GM19328 (cell line): Measurements from ENCODE around the gene EXOC6B.
A peak's percentile ranks its signal among the peaks of the same experiment; 100 is the strongest.

ENCODE experiments used
- ATAC-seq: cut with Tn5 transposase; IDR thresholded peaks from one replicate; pipeline ENCODE4 v1.9.1; 2021; ENCODE audit warnings: mild to moderate bottlenecking, moderate library complexity; ENCODE audit not compliant: unreplicated experiment

EXOC6B gene

GRCh38 chr2:72394541-72395070 is 431.2 kb downstream of the EXOC6B start:
- ATAC-seq: no peak

GRCh38 chr2:72389447-72389846 is 436.4 kb downstream of the EXOC6B start:
- no peak for ATAC-seq

GRCh38 chr2:72388263-72388662 is 437.6 kb downstream of the EXOC6B start:
- ATAC-seq: no peak

DNA sequence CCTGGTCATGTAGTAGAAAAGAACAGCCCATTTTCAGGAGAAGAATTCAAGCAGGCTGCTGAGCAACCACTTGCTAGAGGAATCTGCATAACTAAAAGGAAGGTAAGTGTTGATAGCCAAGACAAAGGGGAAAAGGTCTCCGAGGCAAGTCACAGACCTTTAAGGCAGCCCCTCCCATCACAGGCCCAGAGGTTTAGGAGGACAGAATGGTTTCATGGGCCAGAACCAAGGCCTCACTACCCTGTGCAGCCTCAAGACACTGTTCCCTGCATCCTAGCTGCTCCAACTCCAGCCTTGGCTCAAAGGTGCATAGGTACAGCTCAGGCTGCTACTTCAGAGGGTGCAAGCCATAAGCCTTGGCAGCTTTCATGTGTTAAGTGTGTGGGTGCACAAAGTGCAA is 439.5 kb downstream of the EXOC6B start:
- ATAC-seq: no peak

DNA sequence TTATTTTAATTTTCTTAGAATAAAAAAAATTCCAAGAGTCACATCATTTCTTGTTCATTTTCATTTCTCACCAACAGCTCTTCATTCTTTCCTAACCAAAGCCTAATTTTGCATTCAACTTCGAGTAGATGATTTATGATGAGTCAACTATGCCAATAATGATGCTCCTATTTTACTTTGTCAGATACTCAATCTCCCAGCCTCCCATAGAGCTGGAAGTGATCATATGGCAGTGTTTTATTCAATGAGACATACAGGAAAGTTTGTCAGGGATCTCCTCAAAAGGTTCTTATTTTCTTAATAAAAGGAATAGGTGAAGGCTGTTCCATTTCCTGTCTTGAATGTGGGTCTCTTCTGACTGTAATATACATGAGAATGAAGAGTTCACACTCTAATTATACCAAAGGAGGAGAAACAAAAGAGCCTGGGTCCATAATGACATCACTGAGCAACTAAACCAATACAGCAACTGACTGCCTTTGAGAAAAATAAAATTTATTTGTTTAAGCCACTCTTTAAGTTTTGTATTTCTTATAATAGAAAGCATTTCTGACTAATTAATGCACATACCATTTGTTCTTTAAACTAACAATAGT is 447.0 kb downstream of the EXOC6B start:
- no peak for ATAC-seq

- ATAC-seq: no peak
Measured at GRCh38 chr2:72367530-72368225, 458.2 kb downstream of the EXOC6B start.

GRCh38 chr2:72363406-72363805 is 462.4 kb downstream of the EXOC6B start:
- no peak for ATAC-seq

DNA sequence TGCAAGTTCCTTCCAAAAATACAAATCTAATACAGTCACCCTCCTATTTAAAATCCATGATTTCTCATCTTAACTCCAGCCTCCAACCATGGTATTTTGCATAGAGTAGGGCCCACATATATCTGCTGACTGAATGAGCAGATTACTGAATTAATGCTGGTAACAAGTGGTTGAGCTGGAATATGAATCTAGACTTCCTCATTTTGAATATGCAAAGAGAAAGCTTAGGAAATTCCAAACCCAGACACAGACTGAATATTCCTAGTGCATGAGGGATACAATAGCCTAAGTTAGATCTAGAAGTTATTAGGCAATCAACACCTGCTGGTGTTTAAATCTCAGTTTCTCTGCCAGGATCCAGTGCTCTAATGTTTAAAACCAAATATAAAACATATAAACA is 463.1 kb downstream of the EXOC6B start:
- no peak for ATAC-seq

- no peak for ATAC-seq
Measured at GRCh38 chr2:72361521-72361920, 464.3 kb downstream of the EXOC6B start.

DNA sequence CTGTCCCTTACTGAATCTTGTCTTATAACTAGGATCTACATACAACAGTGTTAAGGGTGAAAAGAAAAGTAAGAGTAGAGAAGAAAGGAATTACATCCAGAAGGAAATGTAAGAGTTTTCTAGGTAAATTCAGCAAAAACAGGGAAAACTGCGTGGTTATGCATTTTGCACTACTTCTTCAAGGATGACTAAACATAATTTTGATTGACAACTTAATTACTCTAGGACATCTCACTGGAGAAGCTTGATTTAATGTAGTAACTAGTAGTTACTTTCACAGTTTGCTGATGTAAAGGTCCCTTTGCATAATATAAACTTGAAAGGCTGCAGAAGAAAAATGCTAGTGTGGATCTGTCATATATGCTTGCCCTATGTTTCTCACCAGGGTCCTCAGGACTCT is 464.8 kb downstream of the EXOC6B start:
- ATAC-seq: no peak

DNA sequence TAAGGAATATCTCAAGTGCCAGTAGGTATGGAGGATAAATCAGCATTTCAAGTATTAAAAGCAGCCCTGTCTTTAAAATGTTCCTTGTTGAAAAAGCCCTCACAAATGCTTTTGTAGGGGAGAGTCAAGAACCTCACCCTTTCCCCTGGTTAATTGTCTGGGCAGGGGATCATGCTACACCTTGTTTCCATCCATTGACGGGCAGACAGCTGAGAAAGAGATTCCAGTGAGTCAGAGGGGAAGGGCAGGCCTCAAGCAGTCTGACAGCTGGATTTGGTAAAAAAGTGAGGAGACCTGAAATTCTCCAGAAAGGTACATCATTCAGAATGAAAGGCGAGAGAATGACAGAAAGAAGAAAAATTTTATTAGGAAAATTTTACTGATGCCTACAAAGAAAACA is 475.0 kb downstream of the EXOC6B start:
- ATAC-seq: no peak

DNA sequence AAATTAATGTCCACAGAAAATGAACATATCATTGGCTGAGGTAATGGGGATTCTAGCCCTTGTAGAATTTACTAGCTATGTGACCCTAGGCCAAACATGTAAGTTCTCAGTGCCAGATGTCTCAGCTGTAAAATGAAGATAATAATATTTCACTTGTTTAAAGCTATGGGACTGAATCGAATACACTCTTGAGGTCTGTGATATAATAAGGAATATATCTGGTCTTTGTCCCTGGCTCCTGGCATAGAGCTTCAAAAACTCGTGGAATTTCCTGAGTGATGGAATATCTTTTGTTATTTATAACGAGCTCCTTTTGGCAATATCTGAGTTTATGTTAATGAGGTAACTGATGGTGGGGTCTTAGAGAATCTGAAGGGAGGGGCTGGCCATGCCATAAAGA is 476.8 kb downstream of the EXOC6B start:
- no peak for ATAC-seq

DNA sequence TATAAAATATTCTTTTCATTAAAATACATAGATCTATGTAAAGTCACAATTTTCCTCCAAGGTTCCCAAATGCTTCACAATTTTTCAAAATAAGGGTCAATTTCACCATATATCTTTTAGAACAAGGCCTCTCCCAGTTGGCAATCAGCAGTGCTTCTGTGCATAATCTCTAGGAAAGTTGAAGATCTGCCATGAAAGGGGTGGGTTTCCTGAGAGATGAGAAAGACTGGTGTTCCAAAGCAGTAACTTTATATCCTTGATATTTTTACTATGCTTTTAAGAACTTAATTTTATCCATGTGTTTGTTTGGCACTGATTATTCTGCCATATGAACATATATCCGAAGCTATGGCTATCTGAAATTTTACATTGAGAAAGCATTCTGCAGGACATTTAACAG is 478.8 kb downstream of the EXOC6B start:
- no peak for ATAC-seq

GRCh38 chr2:72341639-72342038 is 484.2 kb downstream of the EXOC6B start:
- ATAC-seq: no peak

DNA sequence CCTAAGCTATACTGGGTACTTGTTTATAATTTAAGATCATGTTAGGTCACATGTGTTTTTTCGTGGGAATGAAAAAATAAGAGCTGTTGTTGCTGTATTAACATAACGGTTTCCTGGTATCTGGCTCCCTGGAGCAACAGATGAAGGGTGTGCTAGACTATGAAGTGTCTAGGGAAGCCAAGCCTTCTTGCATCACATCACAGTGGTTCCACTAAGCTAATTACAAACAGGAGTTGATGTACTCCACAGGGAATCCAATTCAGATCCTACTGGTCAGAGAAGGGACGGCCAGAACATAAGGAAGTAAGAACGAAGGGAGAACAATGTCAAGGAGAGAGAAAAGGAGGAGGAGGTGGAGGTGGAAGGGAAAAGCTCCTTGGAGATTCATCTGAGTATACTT is 485.2 kb downstream of the EXOC6B start:
- no peak for ATAC-seq

DNA sequence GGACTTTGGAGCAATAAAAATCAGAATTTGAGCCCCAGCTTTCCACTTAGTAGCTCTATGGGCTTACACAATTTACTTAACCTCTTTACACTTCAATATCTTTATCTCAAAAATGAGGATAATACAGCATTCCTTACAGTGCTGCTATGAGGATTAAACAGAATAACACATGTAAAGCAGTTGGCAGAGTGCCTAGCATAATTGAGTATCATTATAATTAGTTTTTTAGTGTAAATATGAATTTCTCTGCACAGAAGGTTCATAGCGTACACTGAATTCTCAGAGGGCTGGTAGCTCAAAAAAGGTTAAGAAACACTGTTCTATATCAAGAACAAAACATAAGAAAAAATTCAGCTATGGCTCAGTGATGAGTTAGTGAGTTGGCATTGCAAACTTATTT is 487.8 kb downstream of the EXOC6B start:
- ATAC-seq: no peak

DNA sequence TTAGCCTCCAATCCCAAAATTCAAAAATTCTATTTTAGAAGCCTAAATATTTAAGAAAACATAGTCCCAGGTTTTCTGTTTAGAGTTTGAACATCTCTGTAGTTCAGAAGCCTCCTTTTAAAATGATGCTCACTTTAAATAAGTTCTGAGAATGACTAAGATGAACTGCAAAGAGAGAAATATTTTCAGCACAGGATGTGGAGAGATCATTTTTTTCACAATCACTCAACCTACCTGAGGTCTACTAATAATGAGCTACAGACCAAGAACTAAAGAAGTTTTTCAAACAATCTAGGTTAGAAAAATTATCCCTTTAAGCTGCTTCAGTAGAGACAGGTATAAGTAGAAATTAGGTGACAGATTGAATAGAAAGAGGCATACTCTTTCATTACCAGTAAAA is 493.1 kb downstream of the EXOC6B start:
- ATAC-seq: no peak

GRCh38 chr2:72330652-72331051 is 495.2 kb downstream of the EXOC6B start:
- ATAC-seq: no peak

DNA sequence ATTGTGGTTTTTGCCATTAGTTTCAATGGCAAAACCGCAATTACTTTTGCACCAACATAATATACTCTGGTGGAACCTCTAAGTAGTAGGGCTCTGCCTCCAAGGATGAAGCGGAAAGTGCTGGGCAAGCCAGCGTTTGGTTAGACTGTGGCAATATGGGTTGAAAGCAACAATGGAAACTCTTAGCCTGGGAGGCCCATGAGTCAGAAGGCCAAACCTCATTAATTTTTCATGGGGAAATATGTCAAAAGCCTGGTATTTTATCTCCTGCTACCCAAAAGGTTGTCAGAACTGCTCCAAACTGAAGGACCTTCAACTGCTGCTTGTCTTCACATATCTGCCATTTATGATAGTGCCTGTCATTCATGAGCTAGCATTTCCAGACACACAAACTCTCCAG is 499.1 kb downstream of the EXOC6B start:
- no peak for ATAC-seq

GRCh38 chr2:72325592-72326422 is 500.0 kb downstream of the EXOC6B start:
- ATAC-seq: peak; percentile 58

DNA sequence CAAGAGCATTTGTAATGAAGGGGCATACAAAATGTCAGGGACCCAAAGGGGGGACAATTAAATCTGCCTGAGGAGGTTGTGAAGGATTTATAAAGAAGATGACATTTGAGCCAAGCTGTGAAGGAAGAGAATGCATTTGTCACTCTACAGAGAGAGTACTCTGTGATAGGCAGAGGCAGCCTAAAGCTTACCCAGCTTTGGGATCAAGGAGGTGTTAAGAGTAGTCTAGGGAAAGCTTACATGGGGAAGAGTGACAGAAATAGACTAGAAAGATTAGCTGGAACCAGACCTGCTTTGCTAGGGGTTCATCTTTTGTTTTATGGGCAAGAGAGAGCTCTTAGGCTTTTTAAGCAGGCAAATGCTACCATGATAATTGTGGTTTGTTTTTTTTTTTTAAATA is 509.1 kb downstream of the EXOC6B start:
- ATAC-seq: no peak

GRCh38 chr2:72300147-72300684 is 525.6 kb downstream of the EXOC6B start:
- no peak for ATAC-seq
